Activated CD8-positive, alpha-beta memory T cell treated with anti-CD3 and anti-CD28 coated beads, Interleukin-2, amount 50 U/mL, for 24 hours (primary cell): ENCODE results near the gene RAB24.
"Not testable (repeated sequence)": the region's sequence is repeated elsewhere in the genome, so short reads cannot be mapped to it uniquely, and the experiment has no call there.

Experiments used
- DNase-seq: peaks from one replicate; pipeline ENCODE4 v3.0.0-alpha.2; 2020; ENCODE audit errors: extremely low read depth

The RAB24 gene

GRCh38 chr5:177311723-177312648 lies 8.5 kb upstream of the RAB24 start, which contains the start of gene MXD3:
MXD3 (minus strand) TSS chr5:177311898; CDS start chr5:177311830, 68 bp downstream.
- DNase-seq = peak; percentile 93

DNA sequence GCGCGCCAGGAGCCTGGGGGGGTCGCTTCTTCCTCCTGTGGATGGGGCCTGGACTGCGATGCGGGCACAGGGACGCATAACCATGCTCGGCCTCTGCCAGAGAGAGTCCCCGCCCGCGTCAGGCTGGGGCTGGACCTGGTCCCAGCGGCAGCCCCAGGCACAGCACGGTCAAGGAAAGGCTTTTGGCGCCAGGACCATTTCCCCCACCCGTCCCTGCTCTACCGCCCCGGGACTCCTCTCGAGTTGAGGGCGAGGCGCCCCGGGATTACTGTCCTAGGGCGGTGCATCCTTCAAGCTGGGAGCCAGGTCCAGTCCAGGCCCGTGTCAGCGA lies 7.8 kb upstream of the RAB24 start:
- no peak for DNase-seq

DNA sequence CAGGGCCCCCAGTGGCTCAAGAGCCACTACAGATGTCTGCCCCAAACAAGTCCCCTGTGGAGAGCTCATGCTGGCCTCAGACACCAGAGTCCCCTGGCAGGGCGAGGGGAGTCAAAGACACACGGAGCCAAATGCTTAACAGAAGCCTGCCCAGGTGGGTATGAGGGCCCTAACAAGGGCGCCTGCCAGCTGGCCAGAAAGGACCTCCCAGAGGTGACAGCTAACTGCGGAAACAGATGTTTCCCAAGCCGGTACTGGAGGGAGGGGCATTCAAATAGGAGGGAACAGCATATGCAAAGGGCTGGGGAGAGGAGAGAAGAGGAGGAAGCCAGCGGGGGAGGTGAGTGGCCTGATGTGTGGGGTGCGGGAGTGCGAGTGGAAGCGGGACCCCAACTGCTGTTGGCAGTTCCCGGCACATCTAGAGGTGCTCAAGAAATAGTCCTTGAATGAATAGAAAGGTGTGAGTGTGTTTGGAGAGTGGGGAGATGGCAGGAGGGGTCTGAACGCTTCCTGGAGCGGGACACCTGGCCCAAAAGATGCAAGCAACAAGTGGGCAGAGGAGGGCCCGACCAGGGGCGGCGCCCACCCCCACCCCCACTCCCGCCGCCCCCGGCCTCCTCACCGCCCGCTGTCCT lies 7.4 kb upstream of the RAB24 start:
- no peak for DNase-seq

- no peak for DNase-seq
Observed at GRCh38 chr5:177310332-177310731, 6.8 kb upstream of the RAB24 start.

GRCh38 chr5:177309351-177310191 lies 6.1 kb upstream of the RAB24 start:
- no peak for DNase-seq

- no peak for DNase-seq
Observed at GRCh38 chr5:177308740-177309139, 5.2 kb upstream of the RAB24 start.

GRCh38 chr5:177307544-177308363 lies 4.2 kb upstream of the RAB24 start:
- DNase-seq = no peak

DNA sequence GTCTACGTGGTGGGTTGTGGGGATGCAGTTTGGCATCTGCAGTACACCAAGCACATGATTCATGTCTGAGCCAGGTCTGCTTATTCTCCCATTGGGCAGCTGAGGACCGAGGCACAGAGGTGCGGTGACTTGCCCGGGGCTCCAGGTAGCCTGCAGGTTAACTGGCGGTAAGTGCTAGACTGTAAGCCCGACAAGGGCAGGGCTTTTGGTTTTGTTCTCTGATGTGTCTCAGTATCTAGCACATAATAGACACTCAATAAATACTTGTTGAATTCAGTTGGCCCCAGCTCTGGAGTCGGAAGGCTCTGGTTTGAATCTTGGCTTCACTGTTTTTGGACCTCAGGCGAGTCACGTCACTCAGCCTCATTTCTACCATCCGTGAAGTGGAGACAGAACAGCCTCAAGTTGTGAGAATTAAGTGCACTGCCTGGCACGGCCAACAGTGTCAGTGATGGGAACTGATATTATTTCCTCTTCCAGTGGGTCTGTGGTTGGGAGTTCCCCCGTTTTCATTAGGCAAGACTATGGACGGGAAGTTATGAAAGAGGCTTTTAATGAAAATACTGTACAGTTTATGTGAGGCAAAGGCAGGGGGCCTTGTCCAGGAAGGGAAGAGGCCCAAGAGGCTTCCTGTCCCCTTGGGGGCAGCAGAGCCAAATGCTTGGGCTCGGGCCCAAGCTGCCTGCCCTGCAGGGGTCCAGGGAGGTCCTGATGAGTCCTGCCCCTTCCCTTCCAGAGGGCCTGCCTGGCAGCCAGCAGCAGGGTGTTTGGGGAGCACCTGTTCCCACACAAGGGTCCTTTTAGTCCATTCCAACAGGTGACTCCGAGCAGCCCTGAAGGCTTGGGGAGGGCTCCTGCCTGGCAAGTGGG lies 3.4 kb upstream of the RAB24 start:
- DNase-seq = no peak

DNA sequence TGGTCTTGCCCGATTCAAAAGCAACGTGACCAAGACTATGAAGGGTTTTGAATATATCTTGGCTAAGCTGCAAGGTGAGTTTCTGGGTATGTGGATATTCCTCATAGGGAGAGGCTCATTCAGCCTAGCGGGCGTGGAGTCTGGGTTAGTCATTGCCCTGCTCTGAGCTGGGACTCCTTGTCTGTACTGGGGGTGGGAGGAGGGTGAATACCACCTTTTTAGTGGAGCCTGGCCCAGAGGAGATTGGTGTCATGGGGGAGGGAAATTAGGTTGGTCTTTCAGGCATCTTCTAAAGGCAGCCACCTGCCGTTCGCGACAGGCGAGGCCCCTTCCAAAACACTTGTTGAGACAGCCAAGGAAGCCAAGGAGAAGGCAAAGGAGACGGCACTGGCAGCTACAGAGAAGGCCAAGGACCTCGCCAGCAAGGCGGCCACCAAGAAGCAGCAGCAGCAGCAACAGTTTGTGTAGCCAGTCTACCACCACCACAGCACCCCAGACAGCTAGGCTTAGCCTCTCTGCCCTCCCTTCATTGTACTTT lies 2.7 kb upstream of the RAB24 start:
- not testable (repeated sequence) for DNase-seq

- DNase-seq = no peak
Observed at GRCh38 chr5:177304392-177305119, 1.0 kb upstream of the RAB24 start.

GRCh38 chr5:177303925-177304391 lies 439 bp upstream of the RAB24 start:
- DNase-seq = no peak

DNA sequence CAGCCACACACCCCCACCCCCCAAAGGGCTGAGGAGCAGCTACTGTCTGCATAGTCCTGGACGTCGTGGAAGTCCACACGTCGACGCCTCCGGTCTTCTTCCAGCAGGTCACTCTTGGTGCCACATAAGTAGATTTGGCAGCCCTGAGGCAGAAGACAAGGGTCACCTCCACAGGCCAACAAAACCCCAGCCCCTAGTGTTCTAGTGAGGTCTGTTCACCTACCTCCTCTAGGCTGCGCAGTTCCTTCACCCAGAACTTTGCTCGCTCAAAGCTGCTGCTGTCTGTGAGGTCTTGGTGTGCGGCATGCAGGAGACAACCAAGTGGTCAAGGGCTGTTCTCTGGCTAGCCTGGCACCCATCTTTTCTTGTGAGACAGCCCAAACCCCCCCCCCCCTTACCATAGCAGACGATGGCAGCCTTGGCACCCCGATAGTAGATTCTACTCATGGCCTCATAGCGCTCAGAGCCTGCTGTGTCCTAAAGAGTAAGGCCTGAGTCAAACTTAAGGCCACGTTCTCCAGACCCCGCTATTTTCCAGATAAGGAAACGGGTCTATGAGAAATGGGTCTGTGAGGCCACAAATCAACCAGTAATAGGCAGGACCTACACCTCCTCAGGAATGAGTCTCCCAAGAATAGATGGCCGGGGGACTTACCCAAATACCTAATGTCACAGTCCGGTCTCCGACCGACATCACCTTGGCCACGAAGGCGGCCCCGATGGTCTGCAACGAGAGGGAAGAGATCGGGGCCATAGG lies 987 bp downstream of the RAB24 start:
- DNase-seq = no peak

GRCh38 chr5:177301503-177302165 lies 1.9 kb downstream of the RAB24 start:
- no peak for DNase-seq

GRCh38 chr5:177300951-177301350 lies 2.6 kb downstream of the RAB24 start:
- no peak for DNase-seq

DNA sequence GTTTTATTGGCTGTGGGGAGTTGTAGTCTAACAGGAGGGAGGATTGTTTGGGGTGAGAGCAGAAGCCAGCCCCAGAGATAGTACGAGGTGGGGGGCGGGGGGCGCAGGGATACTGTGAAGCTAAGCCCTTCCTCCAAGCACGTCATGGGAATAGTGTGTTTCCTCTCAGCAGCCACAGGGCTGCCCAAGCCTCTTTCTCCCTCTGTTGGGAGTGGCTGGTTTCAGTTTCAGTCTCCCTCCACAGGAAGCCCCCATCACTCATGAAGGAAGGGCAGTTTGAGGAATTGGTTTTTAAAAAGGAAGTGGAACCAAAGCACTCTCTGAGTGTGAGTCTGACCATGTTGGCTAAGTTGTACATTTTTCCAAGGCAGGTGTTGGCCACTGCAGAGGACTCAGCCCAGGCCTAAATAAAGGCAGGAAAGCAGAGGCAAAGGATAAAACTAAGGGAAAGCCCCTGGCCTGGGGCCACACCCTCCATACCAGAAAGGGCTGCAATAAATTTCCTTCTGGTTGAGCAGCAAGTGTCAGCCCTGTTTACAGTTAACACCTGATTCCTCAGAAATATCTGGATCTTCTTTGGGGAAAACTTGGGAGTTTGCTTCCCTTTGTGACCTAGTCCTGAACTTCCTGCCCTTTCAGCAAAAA lies 3.2 kb downstream of the RAB24 start:
- no peak for DNase-seq

- no peak for DNase-seq
Observed at GRCh38 chr5:177299697-177300096, 3.8 kb downstream of the RAB24 start.

- DNase-seq = no peak
Observed at GRCh38 chr5:177297922-177298321, 5.6 kb downstream of the RAB24 start.

GRCh38 chr5:177296581-177296980 lies 6.9 kb downstream of the RAB24 start:
- DNase-seq = no peak
